ENCODE measurements around the gene WDFY3.

DNA sequence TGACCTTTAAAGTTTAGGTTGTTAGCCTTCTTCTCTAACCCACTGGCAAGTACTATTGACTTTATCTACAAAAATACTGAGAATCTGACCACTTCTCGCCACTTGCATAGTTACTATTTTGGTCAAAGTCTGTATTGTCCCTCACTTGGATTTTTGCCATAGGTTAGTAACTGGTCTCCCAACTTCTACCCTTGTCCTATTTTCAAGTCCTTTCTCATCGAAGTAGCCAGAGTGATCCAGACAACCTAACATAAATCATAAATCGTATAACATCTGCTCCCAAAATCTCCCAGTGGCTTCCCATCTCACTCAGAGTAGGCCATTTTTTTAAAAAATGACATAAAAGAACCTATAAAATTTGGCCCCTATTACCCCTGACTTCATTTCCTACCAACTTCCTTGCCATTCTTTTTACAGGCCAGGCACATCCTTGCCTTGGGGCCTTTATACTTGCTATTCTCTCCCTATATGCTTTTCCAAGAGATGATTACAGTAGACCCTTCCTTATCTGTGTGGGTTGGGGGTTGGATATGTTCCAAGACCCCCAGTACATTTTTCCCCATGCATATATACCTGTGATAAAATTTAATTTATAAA, 29.0 kb downstream of the WDFY3 start:
- TF ChIP-seq CTCF (conservative IDR thresholded peaks at IDR 0.05) (no peak), ZFX (IDR thresholded peaks at IDR 0.05) (no peak)

Data from C4-2B (cell line).